Measurements from ENCODE around the gene OR10H3.
"Not testable (repeated sequence)": the region's sequence is repeated elsewhere in the genome, so short reads cannot be mapped to it uniquely, and the experiment has no call there.

The OR10H3 gene, protein sequence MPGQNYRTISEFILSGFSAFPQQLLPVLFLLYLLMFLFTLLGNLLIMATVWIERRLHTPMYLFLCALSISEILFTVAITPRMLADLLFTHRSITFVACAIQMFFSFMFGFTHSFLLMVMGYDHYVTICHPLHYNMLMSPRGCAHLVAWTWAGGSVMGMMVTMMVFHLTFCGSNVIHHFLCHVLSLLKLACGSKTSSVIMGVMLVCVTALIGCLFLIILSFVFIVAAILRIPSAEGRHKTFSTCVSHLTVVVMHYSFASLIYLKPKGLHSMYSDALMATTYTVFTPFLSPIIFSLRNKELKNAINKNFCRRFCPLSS

GRCh38 chr19:15737722-15738121, at the start of gene OR10H3:
Gene OR10H3, plus strand, starts transcription at chr19:15737985. Its CDS starts 3,408 bp downstream, at chr19:15741393.
- no peak for DNase-seq

GRCh38 chr19:15696654-15697194, 41.1 kb upstream of the OR10H3 start:
- DNase-seq: no peak

- no peak for DNase-seq
Observed at GRCh38 chr19:15701757-15702533, 35.8 kb upstream of the OR10H3 start.

DNA sequence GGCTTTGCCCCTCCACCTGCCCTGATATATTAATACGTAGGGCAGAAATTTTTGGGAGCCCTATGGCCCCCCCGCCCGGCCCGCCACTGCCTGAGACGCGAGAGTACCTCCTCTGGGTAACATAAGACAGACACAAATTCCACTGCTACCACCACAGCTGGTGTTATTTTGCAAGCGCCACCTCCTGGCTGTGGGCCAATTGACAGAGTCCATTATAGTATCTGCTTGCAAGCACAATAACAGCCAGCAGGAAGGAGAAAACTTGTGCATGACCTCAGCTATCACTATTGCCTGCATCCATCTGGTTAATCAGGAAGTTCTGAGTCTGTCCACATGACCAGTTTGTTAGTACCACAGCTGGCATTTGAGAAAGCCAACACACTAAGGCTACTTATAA, 35.3 kb upstream of the OR10H3 start:
- DNase-seq: peak; percentile 94

DNA sequence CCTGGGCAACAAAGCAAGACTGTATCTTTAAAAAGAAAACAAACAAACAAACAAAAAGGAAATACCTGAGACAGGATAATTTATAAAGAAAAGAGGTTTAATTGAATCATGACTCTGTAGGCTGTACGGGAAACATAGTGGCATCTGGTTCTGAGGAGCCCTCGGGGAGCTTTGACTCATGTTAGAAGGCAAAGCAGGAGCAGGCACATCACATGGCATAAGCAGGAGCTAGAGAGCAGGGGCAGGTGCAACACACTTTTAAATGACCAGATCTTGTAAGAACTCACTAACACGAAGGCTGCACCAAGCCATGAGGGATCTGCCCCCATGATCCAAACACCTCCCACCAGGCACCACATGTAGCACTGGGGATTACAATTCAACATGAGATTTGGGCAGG, 23.1 kb upstream of the OR10H3 start:
- DNase-seq: no peak

DNA sequence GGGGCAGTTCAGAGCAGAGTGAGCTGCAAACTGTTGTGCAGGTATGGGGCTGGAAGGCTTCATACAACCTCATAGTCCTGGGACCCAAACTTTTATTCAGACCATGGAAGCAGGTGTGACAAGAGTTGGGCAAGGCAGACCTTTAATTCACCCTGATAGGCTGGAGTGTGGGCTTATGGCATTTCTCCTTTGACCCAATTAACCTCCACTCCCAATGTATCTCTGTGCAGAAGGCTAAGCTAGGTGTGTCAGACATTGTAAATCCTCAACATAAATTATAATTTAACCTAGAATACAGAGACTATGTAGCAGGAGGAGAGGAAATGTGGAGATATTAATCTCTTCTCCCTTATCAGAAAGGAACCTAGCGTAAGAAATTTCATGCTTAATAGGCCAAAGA, 22.1 kb upstream of the OR10H3 start:
- no peak for DNase-seq

- DNase-seq: no peak
Observed at GRCh38 chr19:15717809-15718208, 20.0 kb upstream of the OR10H3 start.

DNA sequence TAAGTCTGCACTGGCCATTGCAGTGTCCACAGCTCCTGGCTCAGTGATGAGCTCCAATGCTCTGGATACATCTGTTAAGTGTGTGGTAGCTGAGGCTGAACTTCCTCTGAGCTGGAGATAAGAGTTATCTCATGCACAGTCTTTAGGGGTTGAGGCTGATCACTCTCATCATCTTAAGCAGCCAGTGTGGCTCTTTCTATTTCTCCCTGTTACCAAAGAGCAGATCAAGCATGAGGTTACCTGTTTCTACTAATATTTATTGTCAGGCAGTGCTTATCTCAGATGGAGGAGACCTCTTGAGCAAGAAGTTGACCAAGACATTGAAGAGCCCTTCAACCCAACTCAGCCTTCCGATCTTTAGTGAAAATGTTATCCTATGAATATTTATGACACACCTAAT, 16.5 kb upstream of the OR10H3 start:
- DNase-seq: peak; percentile 9

DNA sequence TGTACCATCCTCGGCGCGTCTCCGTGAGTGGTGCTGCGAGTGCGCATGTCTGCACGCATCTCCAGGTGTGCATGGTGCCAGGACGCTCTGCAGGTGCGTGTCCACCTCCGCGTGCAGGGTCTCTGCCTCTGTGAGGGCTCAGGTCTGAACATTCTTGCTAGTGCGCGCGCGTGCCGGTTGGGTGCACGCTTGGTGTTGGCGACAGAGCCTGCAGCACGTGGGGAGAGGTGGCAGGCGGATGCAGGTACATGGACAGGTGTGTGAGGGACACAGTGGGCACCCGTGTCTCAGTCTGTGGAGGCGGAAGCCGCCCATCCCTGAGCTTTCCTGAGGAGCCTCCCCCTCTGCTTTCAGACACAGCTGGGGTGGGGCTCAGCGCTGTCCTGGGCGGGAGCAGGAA, 14.8 kb upstream of the OR10H3 start:
- DNase-seq: no peak

- DNase-seq: no peak
Observed at GRCh38 chr19:15727724-15728123, 10.1 kb upstream of the OR10H3 start, which contains the start of gene OR10H2. Gene OR10H2, plus strand, starts transcription at chr19:15728024. Its CDS starts 20 bp downstream, at chr19:15728044.

DNA sequence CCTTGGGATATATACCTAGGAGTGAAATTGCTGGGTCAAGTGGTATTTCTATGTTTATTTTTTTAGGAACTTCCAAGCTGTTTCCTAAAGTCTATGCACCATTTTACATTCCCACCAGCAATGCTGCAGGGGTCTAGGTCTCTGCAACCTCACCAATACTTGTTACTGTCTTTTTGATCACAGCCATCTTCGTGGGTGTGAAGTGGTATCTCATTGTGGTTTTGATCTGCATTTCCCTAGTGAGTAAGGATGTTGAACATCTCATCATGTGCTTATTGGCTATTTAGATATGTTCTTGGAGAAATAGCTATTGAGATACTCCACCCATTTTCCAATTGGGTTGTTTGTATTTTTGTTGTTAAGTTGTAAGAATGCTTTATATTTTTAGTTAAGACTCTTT, 7.2 kb upstream of the OR10H3 start:
- no peak for DNase-seq

- no peak for DNase-seq
Observed at GRCh38 chr19:15732388-15732787, 5.4 kb upstream of the OR10H3 start.

GRCh38 chr19:15733895-15734294, 3.9 kb upstream of the OR10H3 start:
- DNase-seq: no peak

GRCh38 chr19:15740785-15741184, 3.0 kb downstream of the OR10H3 start:
- no peak for DNase-seq

DNA sequence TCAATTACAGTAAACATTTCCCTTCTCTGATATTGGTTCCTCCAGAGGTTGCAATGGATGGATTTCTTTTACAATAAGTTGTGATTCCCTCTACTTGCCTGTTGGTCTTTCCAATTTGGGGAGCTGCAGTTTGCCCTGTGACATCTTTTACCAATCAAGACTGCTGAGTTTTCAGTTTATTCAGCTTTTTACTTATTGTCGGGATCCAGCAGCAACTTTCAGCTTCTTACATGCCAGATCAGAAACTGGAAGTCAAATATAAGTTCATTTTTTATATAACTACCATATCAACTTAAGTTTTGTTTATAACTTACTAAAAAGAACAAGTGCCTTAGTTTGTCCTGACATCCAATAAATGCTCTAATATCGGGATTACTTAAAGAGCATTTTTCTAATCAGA, 10.5 kb downstream of the OR10H3 start:
- DNase-seq: no peak

GRCh38 chr19:15758379-15758778, 20.6 kb downstream of the OR10H3 start:
- DNase-seq: no peak

- DNase-seq: no peak
Observed at GRCh38 chr19:15759962-15760565, 22.3 kb downstream of the OR10H3 start.

DNA sequence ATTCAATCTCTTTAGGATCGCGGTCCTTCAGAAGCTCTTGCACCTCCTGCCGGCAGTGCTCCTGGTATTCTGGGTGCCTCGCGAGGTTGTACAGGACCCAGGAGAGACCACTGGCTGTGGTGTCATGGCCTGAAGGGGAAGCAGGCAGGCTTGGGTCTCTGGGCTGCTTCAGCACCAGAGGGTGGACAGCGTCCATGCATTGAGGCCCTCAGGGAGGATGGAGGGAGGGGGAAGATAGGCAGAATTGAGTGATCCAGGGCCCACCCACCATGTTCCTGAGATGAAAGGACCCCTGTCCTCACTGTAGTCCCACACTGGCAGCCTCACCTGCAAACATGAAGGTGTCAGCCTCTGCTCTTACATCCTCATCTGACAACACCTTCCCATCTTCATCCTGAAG, 31.8 kb downstream of the OR10H3 start:
- DNase-seq: no peak

- DNase-seq: not testable (repeated sequence)
Observed at GRCh38 chr19:15774159-15774558, 36.4 kb downstream of the OR10H3 start.

DNA sequence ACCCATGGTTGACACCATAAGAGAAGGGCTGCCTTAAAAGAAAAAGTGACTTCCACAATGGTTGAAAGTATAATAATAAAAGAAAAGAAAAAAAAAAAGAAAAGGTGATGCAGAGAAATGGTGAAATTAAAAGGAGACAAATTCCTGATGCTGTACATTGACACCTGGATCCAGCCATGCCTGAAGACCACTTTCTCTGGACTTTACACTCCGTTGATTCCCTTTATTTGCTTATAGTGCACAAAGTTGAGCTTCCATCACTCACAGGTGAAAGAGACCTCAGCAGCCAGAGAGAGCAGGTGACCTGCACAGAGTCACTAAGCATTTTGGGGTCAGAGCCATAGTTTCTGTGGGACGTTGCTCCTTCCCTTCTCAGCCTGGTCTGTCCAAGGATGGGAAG, 37.5 kb downstream of the OR10H3 start:
- DNase-seq: no peak

GRCh38 chr19:15776264-15776663, 38.5 kb downstream of the OR10H3 start:
- no peak for DNase-seq

- no peak for DNase-seq
Observed at GRCh38 chr19:15776991-15777970, 39.5 kb downstream of the OR10H3 start.

Data from GF-D8 (cell line).